Stimulated activated CD4-positive, alpha-beta T cell treated with anti-CD3 and anti-CD28 coated beads, Interleukin-4, amount 100 ng/mL, for 24 hours (primary cell): ENCODE measurements around the gene KLK15.
A peak's percentile ranks its signal among the peaks of the same experiment; 100 is the strongest.

Source experiments
- DNase-seq: peaks from one replicate; pipeline ENCODE4 v3.0.0-alpha.2; 2020

The KLK15 gene

GRCh38 chr19:50843205-50843604 is 9.8 kb upstream of the KLK15 start:
- DNase-seq = no peak

DNA sequence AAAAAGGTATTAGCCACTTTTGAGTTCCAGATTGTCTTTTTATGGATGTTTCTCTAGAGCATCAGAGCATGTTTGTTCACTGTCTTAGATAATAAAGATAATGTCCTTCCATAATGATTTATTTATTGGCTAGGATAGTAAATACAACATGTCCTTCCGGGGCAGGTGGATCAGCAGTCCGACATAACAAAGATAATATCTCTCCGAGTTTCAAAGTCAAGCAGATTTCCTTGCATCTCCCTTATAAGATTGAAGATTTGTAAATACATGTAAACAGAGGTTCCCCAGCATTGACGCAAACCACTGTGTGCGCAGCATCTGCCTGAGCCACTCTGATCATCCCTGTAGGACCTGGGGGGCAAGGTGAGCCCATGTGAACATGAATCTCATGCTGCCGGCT is 8.8 kb upstream of the KLK15 start:
- DNase-seq = no peak

GRCh38 chr19:50839712-50840655 is 6.6 kb upstream of the KLK15 start:
- no peak for DNase-seq

DNA sequence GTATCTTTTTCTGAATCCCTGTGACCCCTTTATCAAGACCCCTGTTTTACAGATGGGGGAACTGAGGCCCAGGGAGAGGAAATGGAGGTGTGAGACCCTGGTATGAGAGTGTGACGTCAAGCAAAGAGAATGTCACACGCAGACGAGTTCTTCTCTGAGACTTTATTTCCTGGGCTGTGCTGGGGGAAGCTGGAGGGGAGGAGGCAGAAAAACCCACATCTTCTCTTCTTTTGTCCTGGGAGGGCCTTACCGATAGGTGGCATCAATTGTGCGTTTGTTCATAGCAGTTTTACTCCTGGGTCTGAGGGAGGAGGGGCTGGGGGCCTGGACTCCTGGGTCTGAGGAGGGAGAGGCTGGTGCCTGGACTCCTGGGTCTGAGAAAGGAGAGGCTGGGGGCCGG is 4.9 kb upstream of the KLK15 start:
- no peak for DNase-seq

GRCh38 chr19:50837300-50837699 is 3.9 kb upstream of the KLK15 start:
- no peak for DNase-seq

- no peak for DNase-seq
Measured at GRCh38 chr19:50836543-50837195, 3.3 kb upstream of the KLK15 start.

DNA sequence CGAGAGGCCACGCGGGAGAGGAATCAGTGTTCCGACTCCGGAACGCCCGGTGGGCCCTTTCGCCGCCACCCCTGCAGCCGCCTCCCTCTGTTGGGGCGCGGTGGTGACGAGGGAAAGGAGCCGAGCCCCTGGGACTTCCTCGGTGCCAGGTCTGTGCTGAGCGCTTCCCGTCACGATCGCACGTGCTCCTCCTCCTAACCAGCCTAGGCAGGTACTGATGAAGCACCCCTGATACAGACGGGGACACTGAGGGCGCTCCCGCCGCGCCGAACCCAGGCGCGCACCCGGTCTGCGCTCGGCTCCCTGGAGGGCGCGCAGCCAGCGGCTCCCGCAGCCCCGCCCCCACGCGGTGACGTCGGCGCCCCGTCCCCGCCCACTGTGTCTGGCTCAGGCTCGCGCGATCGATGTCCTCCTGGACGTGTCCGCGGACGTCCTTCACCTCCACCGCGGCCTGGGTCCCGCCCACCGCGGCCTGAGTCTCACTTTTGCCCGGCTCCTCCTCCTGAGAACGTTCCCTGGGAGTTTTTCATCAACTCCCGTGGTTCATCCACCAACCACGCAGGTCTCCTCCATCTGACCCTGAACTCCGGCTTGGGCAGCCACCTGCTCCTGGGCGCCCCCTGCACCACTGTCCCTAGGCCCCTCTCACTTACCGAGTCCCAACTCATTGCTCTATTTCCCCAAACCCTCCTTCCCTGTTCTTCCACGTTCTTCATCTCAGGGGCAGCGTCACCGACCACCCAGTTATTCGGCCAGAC is 2.6 kb upstream of the KLK15 start:
- peak; percentile 73 for DNase-seq

DNA sequence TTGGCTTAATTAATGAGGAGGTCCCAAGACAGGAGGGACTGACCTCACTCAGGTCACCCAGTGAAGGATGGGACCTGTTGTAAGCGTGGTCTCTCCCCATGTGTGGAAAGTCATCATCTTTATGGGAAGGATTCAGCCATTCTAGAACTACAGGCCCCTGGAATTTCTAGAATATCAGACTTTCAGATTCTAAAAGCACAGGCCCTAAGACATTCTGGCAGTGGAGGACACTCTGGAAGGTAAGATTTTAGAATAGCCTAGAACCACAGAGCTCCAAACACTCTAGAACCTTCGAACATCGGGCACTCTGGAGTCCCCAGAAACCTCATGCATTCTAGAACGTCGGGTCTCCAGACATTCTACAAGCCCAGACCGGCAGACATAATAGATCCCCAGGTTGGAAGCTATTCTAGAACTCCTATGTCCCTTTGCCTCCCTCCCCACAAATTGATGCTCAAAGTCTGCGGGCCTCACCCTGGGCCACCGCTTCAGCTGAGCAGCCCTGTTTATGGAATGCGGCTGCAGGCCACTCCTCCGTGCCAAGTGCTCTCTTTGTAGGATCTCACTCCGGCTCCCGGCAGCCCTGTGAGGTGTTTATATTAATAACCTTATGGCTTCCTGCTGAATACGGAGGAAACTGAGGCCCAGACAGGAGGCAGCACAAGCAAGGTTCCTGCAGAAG is 1.9 kb upstream of the KLK15 start:
- DNase-seq = no peak

- no peak for DNase-seq
Measured at GRCh38 chr19:50833802-50834167, 411 bp upstream of the KLK15 start.

- DNase-seq = no peak
Measured at GRCh38 chr19:50832666-50833065, 708 bp downstream of the KLK15 start.

- no peak for DNase-seq
Measured at GRCh38 chr19:50831026-50831396, 2.4 kb downstream of the KLK15 start.

- DNase-seq = no peak
Measured at GRCh38 chr19:50830266-50831025, 2.9 kb downstream of the KLK15 start.

DNA sequence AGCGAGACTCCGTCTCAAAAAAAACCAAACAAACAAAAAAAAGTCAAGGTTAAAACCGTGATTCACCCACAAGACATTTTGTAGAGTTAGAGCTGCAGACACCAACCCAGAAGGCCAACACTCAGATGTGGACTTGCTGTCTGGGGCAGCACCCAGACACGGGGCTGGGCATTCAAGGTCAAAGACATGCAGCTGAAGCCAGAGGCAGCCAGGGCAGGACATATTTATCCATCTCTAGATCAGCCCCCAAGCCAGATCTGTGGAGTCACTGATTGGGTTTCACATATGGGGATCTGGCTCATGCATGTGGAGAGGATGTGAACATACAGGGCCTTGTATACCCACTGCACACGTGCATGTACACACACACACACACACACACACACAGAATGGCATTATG is 3.6 kb downstream of the KLK15 start:
- no peak for DNase-seq

DNA sequence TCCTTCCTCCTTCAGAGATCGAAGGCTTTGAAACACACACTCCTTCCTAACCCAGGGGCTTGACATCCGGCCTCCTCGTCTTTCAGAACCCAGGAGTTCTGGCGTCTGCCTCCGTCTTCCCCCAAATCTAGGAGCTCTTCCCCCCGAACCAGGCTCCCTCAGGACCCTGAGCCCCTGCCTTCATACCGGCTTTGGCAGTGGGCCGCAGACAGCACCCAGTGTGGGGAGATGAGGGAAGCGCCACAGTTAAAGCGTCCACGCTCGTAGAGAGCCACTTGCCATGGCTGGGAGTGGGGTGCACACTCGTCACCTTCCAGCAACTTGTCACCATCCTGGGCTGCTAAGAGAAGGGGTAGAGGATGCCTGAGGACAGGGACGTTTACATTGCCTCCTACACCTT is 5.9 kb downstream of the KLK15 start:
- no peak for DNase-seq

DNA sequence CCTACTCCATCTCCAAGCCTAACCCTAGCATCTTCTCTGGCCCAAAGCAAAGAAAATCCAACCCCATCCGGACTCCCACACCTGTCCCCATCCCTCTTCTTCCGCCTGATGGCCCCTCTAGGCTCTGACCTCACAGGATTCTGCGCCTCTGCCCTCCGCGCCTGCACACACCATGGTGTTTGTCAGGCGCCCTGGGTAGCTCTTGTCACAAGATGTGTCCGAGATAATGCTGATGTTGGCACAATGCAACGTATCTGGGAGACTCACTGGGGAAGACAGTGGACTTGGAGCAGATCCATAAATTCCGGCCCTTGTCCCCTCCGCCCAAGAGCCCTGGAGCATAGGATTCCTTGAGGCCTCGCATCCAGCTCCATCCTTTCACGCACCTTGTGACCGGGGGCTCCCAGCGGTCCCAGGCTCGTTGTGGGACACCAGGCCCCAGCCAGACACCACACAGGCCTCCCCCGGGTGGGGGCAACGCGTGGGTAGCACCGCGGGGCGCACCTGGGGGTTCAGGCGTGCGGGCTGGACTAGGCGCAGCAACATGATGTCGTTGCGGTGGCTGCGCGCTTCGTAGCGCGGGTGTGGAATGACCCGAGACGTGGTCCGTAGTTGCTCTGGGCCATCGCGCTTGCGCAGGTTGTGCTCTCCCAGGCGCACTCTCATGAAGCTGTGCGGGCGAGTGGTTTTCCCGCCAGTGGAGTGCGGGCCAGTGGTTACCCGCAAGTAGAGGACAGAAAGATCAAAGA is 6.7 kb downstream of the KLK15 start:
- DNase-seq = no peak

DNA sequence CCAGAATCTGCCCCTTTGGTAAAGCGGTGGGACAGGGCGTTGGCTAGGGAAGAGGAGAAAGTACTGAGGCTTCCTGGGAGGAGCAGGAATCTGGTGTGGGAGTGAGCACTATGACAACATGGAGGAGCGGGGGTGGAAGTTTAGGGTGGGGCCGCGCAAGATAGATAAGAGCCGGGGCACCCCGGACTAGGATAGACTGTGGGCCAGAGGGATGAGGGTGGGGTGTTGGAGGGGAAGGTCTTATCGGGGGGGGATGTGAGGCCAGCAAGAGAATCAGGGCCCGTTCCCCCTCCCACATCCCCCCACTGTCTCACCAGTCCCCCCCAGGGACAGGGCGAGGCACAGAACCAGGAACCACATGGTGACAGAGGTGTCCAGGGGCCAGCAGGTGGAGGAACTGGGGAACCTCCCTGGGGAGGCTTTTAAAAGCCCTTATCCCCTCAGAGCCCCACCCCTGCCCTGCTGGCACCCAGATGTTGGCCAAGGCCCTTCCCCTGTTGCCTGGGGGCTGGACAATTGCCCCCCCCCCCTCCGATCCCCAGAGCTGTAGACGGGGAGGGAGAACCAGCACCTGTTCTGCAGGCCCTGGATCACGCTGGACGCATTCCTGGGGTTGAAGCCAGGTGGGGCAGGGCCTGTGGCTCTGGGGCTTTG is 9.9 kb downstream of the KLK15 start, which contains the start of gene KLK1:
TSS of gene KLK1 (minus strand) at position 399 of the 654 bp plus-strand sequence. CDS start at position 360, 39 bp downstream.
- no peak for DNase-seq

GRCh38 chr19:50822661-50823208 is 10.6 kb downstream of the KLK15 start:
- DNase-seq = no peak

DNA sequence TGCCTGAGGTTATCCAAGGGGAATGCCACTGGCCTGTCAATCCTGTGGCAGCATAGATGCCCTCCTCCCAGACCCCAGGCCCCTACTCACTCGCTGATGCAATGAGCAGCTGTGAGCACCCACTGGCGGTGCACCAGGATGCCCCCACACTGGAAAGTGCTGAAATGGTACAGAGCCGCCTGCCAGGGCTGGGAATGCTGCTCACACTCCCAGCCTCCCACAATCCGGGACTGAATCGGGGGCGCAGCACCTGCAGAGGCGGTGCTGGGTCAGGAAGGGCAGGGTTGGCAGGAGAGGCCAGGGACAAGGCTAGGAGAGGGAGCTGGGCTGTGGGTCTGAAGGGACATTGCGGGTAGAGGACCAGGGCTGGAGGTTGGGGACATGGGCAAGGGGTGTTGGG is 11.8 kb downstream of the KLK15 start:
- DNase-seq = no peak

GRCh38 chr19:50821248-50821612 is 12.1 kb downstream of the KLK15 start:
- DNase-seq = no peak

GRCh38 chr19:50820549-50821247 is 12.7 kb downstream of the KLK15 start:
- no peak for DNase-seq
